Measurements from ENCODE around the gene SMIM5. TPM values are rescaled to one million over a fixed set of nuclear protein-coding genes. Genes with fewer than 3 reads are reported as not detected.

Gene SMIM5
- total RNA-seq, 2 donors from 2014 or later, result 0.27 to 0.28 TPM

- TF ChIP-seq CTCF (IDR thresholded peaks at IDR 0.05), result no peak
- no peak for DNase-seq (ENCODE audit: low spot score)
- H3K27me3 ChIP-seq (replicated peaks; ENCODE audit: insufficient read depth), result no peaks in the 10 kb centered on the region
- H3K4me1 ChIP-seq (ENCODE audit: control insufficient read depth in 1 of 2, low read depth in 2 of 2), result peaks cover 9 to 11% of the 10 kb centered on the region in 2 donors
- peaks cover 19% of the 10 kb centered on the region for H3K36me3 ChIP-seq
- no peak for ATAC-seq (ENCODE audit: insufficient number of reproducible peaks, low FRiP score, low read depth)
- no peak overlapping the region for H3K4me3 ChIP-seq
- H3K27ac ChIP-seq, result no peak overlapping the region
- no peaks in the 10 kb centered on the region for H3K9me3 ChIP-seq
Observed at GRCh38 chr17:75662511-75662910, 29.3 kb downstream of the SMIM5 start.

- H3K36me3 ChIP-seq, result peaks cover 16% of the 10 kb centered on the region
- DNase-seq (ENCODE audit: low spot score) (no peak), ATAC-seq (ENCODE audit: insufficient number of reproducible peaks, low FRiP score, low read depth) (no peak)
- H3K27ac ChIP-seq, result no peak overlapping the region
- H3K9me3 ChIP-seq, result no peaks in the 10 kb centered on the region
- TF ChIP-seq CTCF (IDR thresholded peaks at IDR 0.05), result no peak
- peaks cover 16 to 19% of the 10 kb centered on the region in 2 donors for H3K4me1 ChIP-seq (ENCODE audit: control insufficient read depth in 1 of 2, low read depth in 2 of 2)
- H3K4me3 ChIP-seq, result no peak overlapping the region
- no peaks in the 10 kb centered on the region for H3K27me3 ChIP-seq (replicated peaks; ENCODE audit: insufficient read depth)
Observed at GRCh38 chr17:75664099-75664549, 30.9 kb downstream of the SMIM5 start.

- H3K4me3 ChIP-seq, result peak overlapping the region; percentile 97
Observed at GRCh38 chr17:75665981-75666380, 32.7 kb downstream of the SMIM5 start.

GRCh38 chr17:75666959-75667790 is 33.9 kb downstream of the SMIM5 start, which contains the start of the genes RECQL5 and SAP30BP:
RECQL5 (minus strand) TSS chr17:75667154; CDS start chr17:75666557, 597 bp downstream.
SAP30BP (plus strand) TSS chr17:75667338; CDS start chr17:75667373, 35 bp downstream.
- DNase-seq (ENCODE audit: low spot score) (peak; percentile 92), ATAC-seq (ENCODE audit: insufficient number of reproducible peaks, low FRiP score, low read depth) (peak; percentile 98)
- Histone ChIP-seq H3K27ac (peak within 1 kb of the TSS; percentile 92 to 96), H3K36me3 (peaks cover 25% of the 10 kb centered on the region), H3K4me3 (peak within 1 kb of the TSS; percentile 97), H3K9me3 (no peaks in the 10 kb centered on the region), H3K27me3 (replicated peaks; ENCODE audit: insufficient read depth) (no peaks in the 10 kb centered on the region), H3K4me1 (ENCODE audit: control insufficient read depth in 1 of 2, low read depth in 2 of 2) (peaks cover 16 to 19% of the 10 kb centered on the region in 2 donors)
- no peak for TF ChIP-seq CTCF (IDR thresholded peaks at IDR 0.05)

More at GRCh38 chr17:75665981-75666380, 32.7 kb downstream of the SMIM5 start:
- no peaks in the 10 kb centered on the region for H3K9me3 ChIP-seq
- H3K36me3 ChIP-seq, result peaks cover 19% of the 10 kb centered on the region
- no peak overlapping the region for H3K27ac ChIP-seq
- ATAC-seq (ENCODE audit: insufficient number of reproducible peaks, low FRiP score, low read depth) (no peak), DNase-seq (ENCODE audit: low spot score) (no peak)
- H3K27me3 ChIP-seq (replicated peaks; ENCODE audit: insufficient read depth), result no peaks in the 10 kb centered on the region
- peaks cover 16 to 19% of the 10 kb centered on the region in 2 donors for H3K4me1 ChIP-seq (ENCODE audit: control insufficient read depth in 1 of 2, low read depth in 2 of 2)
- no peak for TF ChIP-seq CTCF (IDR thresholded peaks at IDR 0.05)

GRCh38 chr17:75667825-75668224 is 34.6 kb downstream of the SMIM5 start:
- no peaks in the 10 kb centered on the region for H3K9me3 ChIP-seq
- H3K27ac ChIP-seq, result peak overlapping the region; percentile 92 to 96
- TF ChIP-seq CTCF (IDR thresholded peaks at IDR 0.05), result no peak
- no peak for DNase-seq (ENCODE audit: low spot score)
- peak overlapping the region; percentile 97 for H3K4me3 ChIP-seq
- H3K27me3 ChIP-seq (replicated peaks; ENCODE audit: insufficient read depth), result no peaks in the 10 kb centered on the region
- H3K4me1 ChIP-seq (ENCODE audit: control insufficient read depth in 1 of 2, low read depth in 2 of 2), result peaks cover 16 to 19% of the 10 kb centered on the region in 2 donors
- ATAC-seq (ENCODE audit: insufficient number of reproducible peaks, low FRiP score, low read depth), result no peak
- H3K36me3 ChIP-seq, result peaks cover 29% of the 10 kb centered on the region

All from thoracic aorta (tissue), 2 donors.